GM18498 (cell line): ENCODE measurements around the gene TKTL2.
"Not testable (repeated sequence)": the region's sequence is repeated elsewhere in the genome, so short reads cannot be mapped to it uniquely, and the experiment has no call there.

ENCODE experiments used
- ATAC-seq: cut with Tn5 transposase; IDR thresholded peaks from one replicate; pipeline ENCODE4 v1.9.1; 2021; ENCODE audit warnings: mild to moderate bottlenecking, moderate library complexity; ENCODE audit not compliant: unreplicated experiment

TKTL2 gene

DNA sequence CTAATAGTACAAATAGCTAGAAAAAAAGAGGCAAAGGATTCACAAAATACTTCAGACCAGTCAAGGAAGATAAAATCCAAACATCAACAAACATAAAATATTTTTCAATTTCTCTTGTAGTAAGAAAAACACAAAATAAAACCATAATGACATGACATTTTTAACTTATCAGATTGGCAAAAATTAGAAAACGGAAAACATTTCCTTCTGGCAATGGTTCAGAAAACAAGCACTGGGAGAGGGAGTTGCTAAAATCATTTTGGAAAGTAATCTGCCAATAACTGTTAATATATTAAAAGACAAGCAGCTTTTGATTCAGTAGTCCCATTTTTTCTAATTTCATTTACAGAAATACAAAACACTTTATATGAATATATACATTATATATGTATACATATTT lies 26.1 kb downstream of the TKTL2 start:
- no peak for ATAC-seq

DNA sequence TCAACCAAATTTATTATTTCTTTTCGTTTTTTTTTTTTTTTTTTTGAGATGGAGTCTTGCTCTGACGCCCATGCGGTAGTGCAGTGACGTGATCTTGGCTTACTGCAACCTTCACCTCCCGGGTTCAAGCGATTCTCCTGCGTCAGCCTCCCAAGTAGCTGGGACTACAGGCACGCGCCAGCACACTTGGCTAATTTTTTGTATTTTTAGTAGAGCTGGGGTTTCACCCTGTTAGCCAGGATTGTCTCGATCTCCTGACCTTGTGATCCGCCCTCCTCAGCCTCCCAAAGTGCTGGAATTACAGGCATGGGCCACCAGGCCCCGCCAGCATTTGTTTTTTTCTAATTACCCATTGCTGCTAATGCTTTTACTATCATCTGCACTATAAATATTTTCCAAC lies 26.5 kb downstream of the TKTL2 start:
- not testable (repeated sequence) for ATAC-seq

DNA sequence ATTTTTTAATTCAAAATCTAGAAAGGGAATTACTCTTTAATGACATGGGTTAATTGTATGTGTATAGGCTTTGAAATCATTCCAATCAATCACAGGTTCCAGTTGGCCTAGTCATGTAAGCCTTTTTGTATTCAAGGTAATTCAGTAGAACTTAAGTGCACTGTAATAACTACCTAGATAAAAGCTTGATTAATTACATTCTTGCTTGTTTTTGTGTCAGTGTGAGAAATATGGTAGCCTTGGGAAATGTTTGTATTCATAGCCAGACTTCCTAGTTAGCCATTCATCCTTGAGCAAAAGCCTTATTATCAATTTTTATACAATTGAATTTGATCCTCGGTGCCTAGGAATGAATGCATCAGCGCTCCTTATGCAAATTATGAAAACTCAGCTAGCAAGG lies 33.5 kb downstream of the TKTL2 start:
- no peak for ATAC-seq
